ENCODE results near the gene TRIM29. TPM values are rescaled to one million over a fixed set of nuclear protein-coding genes. Genes with fewer than 3 reads are reported as not detected.

Gene TRIM29
- total RNA-seq, 2 experiments from 2014 or later: not detected

GRCh38 chr11:120104041-120104565 lies 33.8 kb downstream of the TRIM29 start:
- POLR2A ChIA-PET: no interaction called here
- Mint-ChIP-seq H3K27me3 (peaks cover 9% of the 10 kb centered on the region), H3K9me3 (no peaks in the 10 kb centered on the region), H3K36me3 (ENCODE audit: low read depth) (no peaks in the 10 kb centered on the region), H3K4me3 (no peak overlapping the region), H3K27ac (no peak overlapping the region), H3K4me1 (no peaks in the 10 kb centered on the region)
- no peak for DNase-seq
- CTCF ChIA-PET: no interaction called here

GRCh38 chr11:120102864-120103122 lies 35.1 kb downstream of the TRIM29 start:
- POLR2A ChIA-PET: no interaction called here
- H3K4me1 Mint-ChIP-seq: no peaks in the 10 kb centered on the region

GRCh38 chr11:120102050-120102863 lies 35.7 kb downstream of the TRIM29 start:
- Mint-ChIP-seq H3K9me3 (no peaks in the 10 kb centered on the region), H3K27ac (no peak overlapping the region), H3K4me3 (no peak overlapping the region), H3K4me1 (no peaks in the 10 kb centered on the region), H3K27me3 (peaks cover 8% of the 10 kb centered on the region), H3K36me3 (ENCODE audit: low read depth) (no peaks in the 10 kb centered on the region)
- POLR2A ChIA-PET: no interaction called here
- no peak for DNase-seq
- CTCF ChIA-PET: interaction anchor here (0.5 kb wide), 1 partner anchor 208 kb away, joined by 3 read pairs; no protein-coding TSS in a partner anchor

More at GRCh38 chr11:120102864-120103122, 35.1 kb downstream of the TRIM29 start:
- CTCF ChIA-PET: interaction anchor here (0.5 kb wide), 1 partner anchor 209 kb away, joined by 3 read pairs; no protein-coding TSS in a partner anchor
- Mint-ChIP-seq H3K4me3 (no peak overlapping the region), H3K9me3 (no peaks in the 10 kb centered on the region), H3K27ac (no peak overlapping the region), H3K27me3 (peaks cover 8% of the 10 kb centered on the region), H3K36me3 (ENCODE audit: low read depth) (no peaks in the 10 kb centered on the region)
- DNase-seq: no peak

- no peak overlapping the region for H3K4me3 Mint-ChIP-seq
- CTCF ChIA-PET: no interaction called here
- H3K9me3 Mint-ChIP-seq: no peaks in the 10 kb centered on the region
- no peak for DNase-seq
- H3K4me1 Mint-ChIP-seq: no peaks in the 10 kb centered on the region
- POLR2A ChIA-PET: interaction anchor here (0.8 kb wide), 1 partner anchor 11 kb away, joined by 3 read pairs; no protein-coding TSS in a partner anchor
- no peak overlapping the region for H3K27ac Mint-ChIP-seq
- no peaks in the 10 kb centered on the region for H3K36me3 Mint-ChIP-seq (ENCODE audit: low read depth)
- peaks cover 5% of the 10 kb centered on the region for H3K27me3 Mint-ChIP-seq
Observed at GRCh38 chr11:120098503-120099020, 39.4 kb downstream of the TRIM29 start.

- H3K9me3 Mint-ChIP-seq: no peaks in the 10 kb centered on the region
- ChIA-PET CTCF (interaction anchor here (0.8 kb wide), 1 partner anchor 12 kb away, joined by 3 read pairs; no protein-coding TSS in a partner anchor), POLR2A (no interaction called here)
- no peak overlapping the region for H3K4me3 Mint-ChIP-seq
- H3K4me1 Mint-ChIP-seq: no peaks in the 10 kb centered on the region
- H3K27me3 Mint-ChIP-seq: peaks cover 5% of the 10 kb centered on the region
- no peaks in the 10 kb centered on the region for H3K36me3 Mint-ChIP-seq (ENCODE audit: low read depth)
- H3K27ac Mint-ChIP-seq: no peak overlapping the region
- no peak for DNase-seq
Observed at GRCh38 chr11:120097721-120098385, 40.1 kb downstream of the TRIM29 start.

GRCh38 chr11:120096369-120097191 lies 41.3 kb downstream of the TRIM29 start:
- Mint-ChIP-seq H3K27me3 (peaks cover 9% of the 10 kb centered on the region), H3K36me3 (ENCODE audit: low read depth) (no peaks in the 10 kb centered on the region), H3K27ac (no peak overlapping the region), H3K4me1 (no peaks in the 10 kb centered on the region), H3K4me3 (no peak overlapping the region), H3K9me3 (no peaks in the 10 kb centered on the region)
- ChIA-PET POLR2A (no interaction called here), CTCF (no interaction called here)
- no peak for DNase-seq

GRCh38 chr11:120095516-120095915 lies 42.4 kb downstream of the TRIM29 start:
- H3K36me3 Mint-ChIP-seq (ENCODE audit: low read depth): no peaks in the 10 kb centered on the region
- ChIA-PET POLR2A (no interaction called here), CTCF (no interaction called here)
- no peaks in the 10 kb centered on the region for H3K4me1 Mint-ChIP-seq
- DNase-seq: no peak
- H3K4me3 Mint-ChIP-seq: no peak overlapping the region
- H3K27ac Mint-ChIP-seq: no peak overlapping the region
- H3K9me3 Mint-ChIP-seq: no peaks in the 10 kb centered on the region
- H3K27me3 Mint-ChIP-seq: peaks cover 6% of the 10 kb centered on the region

- CTCF ChIA-PET: no interaction called here
Observed at GRCh38 chr11:120091701-120092100, 46.2 kb downstream of the TRIM29 start.

GRCh38 chr11:120091121-120091520 lies 46.8 kb downstream of the TRIM29 start:
- no peak for DNase-seq
- ChIA-PET CTCF (no interaction called here), POLR2A (no interaction called here)
- H3K36me3 Mint-ChIP-seq (ENCODE audit: low read depth): no peaks in the 10 kb centered on the region
- H3K4me3 Mint-ChIP-seq: no peak overlapping the region
- peaks cover under 1% of the 10 kb centered on the region for H3K9me3 Mint-ChIP-seq
- peaks cover 6% of the 10 kb centered on the region for H3K27me3 Mint-ChIP-seq
- H3K27ac Mint-ChIP-seq: no peak overlapping the region
- H3K4me1 Mint-ChIP-seq: no peaks in the 10 kb centered on the region

More at GRCh38 chr11:120091701-120092100, 46.2 kb downstream of the TRIM29 start:
- H3K27ac Mint-ChIP-seq: no peak overlapping the region
- H3K9me3 Mint-ChIP-seq: no peaks in the 10 kb centered on the region
- H3K27me3 Mint-ChIP-seq: peaks cover 6% of the 10 kb centered on the region
- no peaks in the 10 kb centered on the region for H3K36me3 Mint-ChIP-seq (ENCODE audit: low read depth)
- no peak for DNase-seq
- POLR2A ChIA-PET: no interaction called here
- no peaks in the 10 kb centered on the region for H3K4me1 Mint-ChIP-seq
- no peak overlapping the region for H3K4me3 Mint-ChIP-seq

GRCh38 chr11:120090411-120090810 lies 47.5 kb downstream of the TRIM29 start:
- H3K9me3 Mint-ChIP-seq: peaks cover 7% of the 10 kb centered on the region

GRCh38 chr11:120089036-120090001 lies 48.6 kb downstream of the TRIM29 start:
- Mint-ChIP-seq H3K9me3 (peaks cover 9% of the 10 kb centered on the region), H3K4me1 (no peaks in the 10 kb centered on the region), H3K27me3 (peaks cover 6% of the 10 kb centered on the region), H3K27ac (no peak overlapping the region), H3K4me3 (no peak overlapping the region), H3K36me3 (ENCODE audit: low read depth) (peaks cover 6% of the 10 kb centered on the region)
- POLR2A ChIA-PET: no interaction called here
- CTCF ChIA-PET: no interaction called here
- DNase-seq: no peak

More at GRCh38 chr11:120090411-120090810, 47.5 kb downstream of the TRIM29 start:
- Mint-ChIP-seq H3K4me1 (no peaks in the 10 kb centered on the region), H3K4me3 (no peak overlapping the region), H3K27ac (no peak overlapping the region), H3K27me3 (peaks cover 6% of the 10 kb centered on the region), H3K36me3 (ENCODE audit: low read depth) (peaks cover 5% of the 10 kb centered on the region)
- ChIA-PET CTCF (no interaction called here), POLR2A (no interaction called here)
- DNase-seq: no peak

GRCh38 chr11:120088056-120088455 lies 49.9 kb downstream of the TRIM29 start:
- peaks cover 4% of the 10 kb centered on the region for H3K27me3 Mint-ChIP-seq
- POLR2A ChIA-PET: interaction anchor here (0.7 kb wide), 1 partner anchor 11 kb away, joined by 3 read pairs; no protein-coding TSS in a partner anchor
- peaks cover 8% of the 10 kb centered on the region for H3K36me3 Mint-ChIP-seq (ENCODE audit: low read depth)
- no peak overlapping the region for H3K4me3 Mint-ChIP-seq
- no peaks in the 10 kb centered on the region for H3K4me1 Mint-ChIP-seq
- CTCF ChIA-PET: no interaction called here
- no peak for DNase-seq
- H3K27ac Mint-ChIP-seq: no peak overlapping the region
- peaks cover 9% of the 10 kb centered on the region for H3K9me3 Mint-ChIP-seq
